Measurements from ENCODE around the gene EFCAB8.

The EFCAB8 gene

DNA sequence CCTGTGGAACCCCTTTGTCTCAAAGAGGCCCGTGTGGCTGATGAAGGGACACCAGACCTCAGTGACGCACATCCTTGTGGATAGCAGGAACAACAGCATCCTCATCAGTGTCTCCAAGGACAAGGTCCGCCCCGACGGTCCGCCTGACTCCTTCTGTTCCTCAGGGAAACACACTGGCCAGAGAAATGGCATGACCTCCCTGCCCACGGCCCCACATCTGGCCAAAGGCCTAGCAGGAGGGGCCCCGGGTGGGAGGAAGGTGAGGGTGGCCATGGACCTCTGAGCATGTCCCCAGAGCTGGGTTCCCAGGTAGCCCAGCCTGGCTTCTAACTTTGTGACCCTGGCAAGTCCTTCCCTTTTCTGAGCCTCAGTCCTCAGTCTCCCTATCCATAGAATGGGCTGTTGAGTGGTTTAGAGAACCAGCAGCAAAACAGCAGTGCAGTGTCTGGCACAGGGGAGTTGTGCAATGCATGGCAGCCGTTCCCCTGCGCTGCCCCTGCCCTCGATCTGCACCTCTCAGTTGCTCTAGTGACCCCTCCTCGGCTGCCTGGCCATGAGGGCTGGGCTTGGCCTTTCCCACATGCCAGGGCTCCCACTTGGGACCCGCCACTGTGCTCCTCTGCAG is 48.3 kb downstream of the EFCAB8 start:
- Histone ChIP-seq H3K4me1 (ENCODE audit: low read length) (no peaks in the 10 kb centered on the region), H2AFZ (ENCODE audit: low read length) (no peak overlapping the region), H3K9ac (ENCODE audit: low read length) (no peak overlapping the region), H3K36me3 (replicated peaks; ENCODE audit: insufficient read depth, low read length) (no peaks in the 10 kb centered on the region), H3K4me3 (ENCODE audit: low read length) (no peak overlapping the region), H3K27me3 (replicated peaks; ENCODE audit: insufficient read depth, low read length) (peaks cover 16% of the 10 kb centered on the region), H4K20me1 (ENCODE audit: insufficient read depth, low read length) (no peaks in the 10 kb centered on the region), H3K27ac (ENCODE audit: low read length) (no peak overlapping the region), H3K79me2 (ENCODE audit: low read length) (no peaks in the 10 kb centered on the region), H3K9me2 (replicated peaks; ENCODE audit: insufficient read depth, low read length) (no peaks in the 10 kb centered on the region), H3F3A (ENCODE audit: insufficient read depth, low read length) (no peaks in the 10 kb centered on the region), H3K9me3 (replicated peaks; ENCODE audit: insufficient read depth, low read length) (no peaks in the 10 kb centered on the region), H3K4me2 (ENCODE audit: low read depth, low read length) (no peak overlapping the region)
- TF ChIP-seq, protein P1, sequence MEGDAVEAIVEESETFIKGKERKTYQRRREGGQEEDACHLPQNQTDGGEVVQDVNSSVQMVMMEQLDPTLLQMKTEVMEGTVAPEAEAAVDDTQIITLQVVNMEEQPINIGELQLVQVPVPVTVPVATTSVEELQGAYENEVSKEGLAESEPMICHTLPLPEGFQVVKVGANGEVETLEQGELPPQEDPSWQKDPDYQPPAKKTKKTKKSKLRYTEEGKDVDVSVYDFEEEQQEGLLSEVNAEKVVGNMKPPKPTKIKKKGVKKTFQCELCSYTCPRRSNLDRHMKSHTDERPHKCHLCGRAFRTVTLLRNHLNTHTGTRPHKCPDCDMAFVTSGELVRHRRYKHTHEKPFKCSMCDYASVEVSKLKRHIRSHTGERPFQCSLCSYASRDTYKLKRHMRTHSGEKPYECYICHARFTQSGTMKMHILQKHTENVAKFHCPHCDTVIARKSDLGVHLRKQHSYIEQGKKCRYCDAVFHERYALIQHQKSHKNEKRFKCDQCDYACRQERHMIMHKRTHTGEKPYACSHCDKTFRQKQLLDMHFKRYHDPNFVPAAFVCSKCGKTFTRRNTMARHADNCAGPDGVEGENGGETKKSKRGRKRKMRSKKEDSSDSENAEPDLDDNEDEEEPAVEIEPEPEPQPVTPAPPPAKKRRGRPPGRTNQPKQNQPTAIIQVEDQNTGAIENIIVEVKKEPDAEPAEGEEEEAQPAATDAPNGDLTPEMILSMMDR (IDR thresholded peaks at IDR 0.05; ENCODE audit: low read length), result no peak
- TF ChIP-seq EZH2phosphoT487 (IDR thresholded peaks at IDR 0.05; ENCODE audit: low read length) (no peak), EZH2 (optimal IDR thresholded peaks at IDR 0.05; ENCODE audit: low read depth, low read length) (no peak)
- no peak for DNase-seq

- Histone ChIP-seq H3K79me2 (ENCODE audit: low read length) (no peaks in the 10 kb centered on the region), H2AFZ (ENCODE audit: low read length) (no peak overlapping the region), H3K4me1 (ENCODE audit: low read length) (no peaks in the 10 kb centered on the region), H3K9me2 (replicated peaks; ENCODE audit: insufficient read depth, low read length) (no peaks in the 10 kb centered on the region), H3K36me3 (replicated peaks; ENCODE audit: insufficient read depth, low read length) (no peaks in the 10 kb centered on the region), H3K4me3 (ENCODE audit: low read length) (no peak overlapping the region), H3F3A (ENCODE audit: insufficient read depth, low read length) (no peaks in the 10 kb centered on the region), H3K27ac (ENCODE audit: low read length) (no peak overlapping the region), H4K20me1 (ENCODE audit: insufficient read depth, low read length) (no peaks in the 10 kb centered on the region), H3K9ac (ENCODE audit: low read length) (no peak overlapping the region), H3K27me3 (replicated peaks; ENCODE audit: insufficient read depth, low read length) (peaks cover 16% of the 10 kb centered on the region), H3K4me2 (ENCODE audit: low read depth, low read length) (no peak overlapping the region), H3K9me3 (replicated peaks; ENCODE audit: insufficient read depth, low read length) (no peaks in the 10 kb centered on the region)
- DNase-seq, result no peak
- TF ChIP-seq, protein P1 (IDR thresholded peaks at IDR 0.05; ENCODE audit: low read length), result no peak
Observed at GRCh38 chr20:32907886-32908285, 49.2 kb downstream of the EFCAB8 start.

DNA sequence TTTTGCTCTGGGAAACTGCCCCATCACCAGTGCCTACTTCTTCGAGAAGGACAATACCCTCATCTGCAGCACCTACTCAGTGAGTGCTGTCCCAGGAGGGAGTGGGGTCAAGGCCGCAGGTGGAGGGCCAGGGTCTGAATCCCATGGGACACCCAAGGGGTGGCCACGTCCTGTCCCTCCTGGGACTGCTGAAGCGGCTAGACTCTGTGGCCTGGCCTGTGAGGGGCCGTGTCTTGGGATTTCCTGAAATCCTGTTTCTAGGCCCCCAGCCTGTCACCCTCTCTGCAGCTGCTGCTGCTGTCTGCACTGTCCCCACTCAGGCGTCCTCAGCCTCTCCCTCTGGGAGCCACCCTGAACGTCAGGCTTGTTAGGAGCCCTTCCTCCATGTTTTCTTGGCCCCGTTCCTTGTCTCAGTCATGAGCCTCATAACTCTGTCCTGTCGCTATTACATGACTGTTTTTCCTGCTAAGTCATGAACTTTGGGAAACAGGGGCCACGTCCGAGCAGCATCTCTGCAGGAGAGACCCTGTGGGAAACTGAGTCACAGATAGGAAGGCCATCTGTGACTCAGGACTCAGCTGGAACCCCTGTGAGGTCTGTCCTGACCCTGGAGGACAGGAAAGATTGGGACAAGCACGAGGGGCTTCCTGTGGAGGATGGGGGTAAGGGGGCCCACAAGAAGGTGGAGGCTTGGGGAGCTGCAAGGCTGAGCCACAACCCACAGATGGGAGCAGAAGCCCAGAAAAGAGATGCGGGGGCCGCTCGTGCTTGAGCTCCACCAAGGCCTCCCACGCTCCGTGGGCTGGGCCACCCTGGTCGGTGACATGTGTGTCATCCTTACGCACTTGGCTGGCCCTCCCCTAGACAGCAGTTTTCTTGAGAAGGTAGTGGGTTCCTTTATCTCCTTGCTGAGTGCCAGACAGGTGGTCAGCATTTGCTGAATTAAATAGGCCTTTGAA is 49.9 kb downstream of the EFCAB8 start:
- peaks cover 19% of the 10 kb centered on the region for H3K27me3 ChIP-seq (replicated peaks; ENCODE audit: insufficient read depth, low read length)
- H3K36me3 ChIP-seq (replicated peaks; ENCODE audit: insufficient read depth, low read length), result no peaks in the 10 kb centered on the region
- TF ChIP-seq EZH2 (optimal IDR thresholded peaks at IDR 0.05; ENCODE audit: low read depth, low read length) (no peak), EZH2phosphoT487 (IDR thresholded peaks at IDR 0.05; ENCODE audit: low read length) (no peak)
- TF ChIP-seq, protein P1 (IDR thresholded peaks at IDR 0.05; ENCODE audit: low read length), result no peak
- no peak overlapping the region for H3K27ac ChIP-seq (ENCODE audit: low read length)
- no peaks in the 10 kb centered on the region for H3F3A ChIP-seq (ENCODE audit: insufficient read depth, low read length)
- no peaks in the 10 kb centered on the region for H3K4me1 ChIP-seq (ENCODE audit: low read length)
- H2AFZ ChIP-seq (ENCODE audit: low read length), result no peak overlapping the region
- DNase-seq, result no peak
- H4K20me1 ChIP-seq (ENCODE audit: insufficient read depth, low read length), result no peaks in the 10 kb centered on the region
- no peaks in the 10 kb centered on the region for H3K9me2 ChIP-seq (replicated peaks; ENCODE audit: insufficient read depth, low read length)
- no peaks in the 10 kb centered on the region for H3K9me3 ChIP-seq (replicated peaks; ENCODE audit: insufficient read depth, low read length)
- H3K4me3 ChIP-seq (ENCODE audit: low read length), result no peak overlapping the region
- no peak overlapping the region for H3K9ac ChIP-seq (ENCODE audit: low read length)
- H3K79me2 ChIP-seq (ENCODE audit: low read length), result no peaks in the 10 kb centered on the region
- H3K4me2 ChIP-seq (ENCODE audit: low read depth, low read length), result no peak overlapping the region
